Lung (tissue), 12 donors: ENCODE measurements around the gene DOK7. TPM values are rescaled to one million over a fixed set of nuclear protein-coding genes. Genes with fewer than 3 reads are reported as not detected.

Experiments
- ATAC-seq: fragments of 200-7000 bp; cut with Tn5 transposase; one replicate; pipeline ENCODE4 v1.9.1; 2020; ENCODE audit warnings: moderate number of reproducible peaks; ENCODE audit not compliant: insufficient read depth, low FRiP score
- DNase-seq, 3 donors: peaks; one replicate each; pipeline ENCODE4 v3.0.0-alpha.2; 2013 to 2017
- H3K27ac ChIP-seq, 2 donors: one replicate each; pipeline ENCODE4 v1.5.1; 2013; ENCODE audit warnings: mild to moderate bottlenecking in 2 of 2, moderate library complexity in 2 of 2, control low read depth in 1 of 2, inconsistent platforms in 1 of 2, low read depth in 1 of 2, low read length in 1 of 2
- H3K27me3 ChIP-seq, 3 donors: one replicate each; pipeline ENCODE4 v1.5.1; 2013; ENCODE audit warnings: low read length in 2 of 3; ENCODE audit not compliant: control insufficient read depth in 3 of 3, insufficient read depth in 3 of 3
- H3K36me3 ChIP-seq, 4 donors: one replicate each; pipeline ENCODE4 v1.5.1; 2013; ENCODE audit warnings: low read length in 4 of 4, mild to moderate bottlenecking in 1 of 4, moderate library complexity in 1 of 4; ENCODE audit not compliant: control insufficient read depth in 4 of 4, insufficient read depth in 4 of 4
- H3K4me1 ChIP-seq, 5 donors: one replicate each; pipeline ENCODE4 v1.5.1; 2013; ENCODE audit warnings: low read length in 5 of 5, mild to moderate bottlenecking in 2 of 5, moderate library complexity in 1 of 5; ENCODE audit not compliant: control insufficient read depth in 5 of 5, insufficient read depth in 5 of 5
- H3K4me3 ChIP-seq: one replicate; pipeline ENCODE4 v1.5.1; 2013; ENCODE audit warnings: mild to moderate bottlenecking, control low read depth, moderate library complexity
- H3K9ac ChIP-seq, 2 donors: one replicate each; pipeline ENCODE4 v1.5.1; 2013; ENCODE audit warnings: low read length in 2 of 2, control low read depth in 1 of 2; ENCODE audit not compliant: insufficient read depth in 1 of 2
- H3K9me3 ChIP-seq, 4 donors: one replicate each; pipeline ENCODE4 v1.5.1; 2013; ENCODE audit warnings: low read length in 3 of 4, mild to moderate bottlenecking in 1 of 4, moderate library complexity in 1 of 4; ENCODE audit not compliant: control insufficient read depth in 4 of 4, insufficient read depth in 3 of 4
- CTCF ChIP-seq: IDR thresholded peaks from 2 replicates; pipeline ENCODE4 v1.5.1; 2012; ENCODE audit warnings: mild to moderate bottlenecking; ENCODE audit errors: control extremely low read depth, extremely low read depth
- WGBS, 2 donors: extraction: QIAGEN DNeasy Blood & Tissue Kit; methylation state at CpG; one replicate each; pipeline ENCODE4 v1.1.7; 2013; 5-methylcytosine and 5-hydroxymethylcytosine counted together
- polyA plus RNA-seq, 2 donors: library from polyadenylated mRNA; stranded (reverse); fragments of 200-250 nt; gene quantifications; one replicate each; pipeline ENCODE4 v1.2.1, GENCODE V29; 2013
- total RNA-seq, 2 donors: library from RNA; depleted of rRNA in 1 of 2; stranded (reverse); fragments of >200 nt in 1 of 2; gene quantifications; one replicate each; pipeline ENCODE4 v1.2.1, GENCODE V29; 2014 to 2021
- donor health status: control.
- donor health status: control.
- donor health status: Bipolar disorder and iron deficiency.
- donor health status: healthy.
- donor health status: DM: yes; HTN: yes; CAD: no.

DOK7 gene
- total and polyA plus RNA-seq, 4 donors = 0.53 to 2.7 (median 1.4) TPM

- no peak for ATAC-seq
- 87 to 95% methylated on average over 5 of the region's 5 CpGs for WGBS, 2 donors
- H3K9ac ChIP-seq = no peak overlapping the region
- H3K36me3 ChIP-seq = no peaks in the 10 kb centered on the region
- DNase-seq = no peak
- no peak for TF ChIP-seq CTCF
- peaks cover 0 to 14% (median 0%) of the 10 kb centered on the region in 5 donors for H3K4me1 ChIP-seq
- peaks cover 0 to 3% (median 0%) of the 10 kb centered on the region in 3 donors for H3K27me3 ChIP-seq
- H3K4me3 ChIP-seq = no peak overlapping the region
- H3K9me3 ChIP-seq = peaks cover 0 to 8% (median 0%) of the 10 kb centered on the region in 4 donors
- H3K27ac ChIP-seq = peak overlapping the region; percentile 47 to 58
Observed at GRCh38 chr4:3460926-3461325, 2.2 kb upstream of the DOK7 start.

GRCh38 chr4:3461515-3462291, 1.4 kb upstream of the DOK7 start:
- 73 to 76% methylated on average over 25 of the region's 25 CpGs for WGBS, 2 donors
- DNase-seq = peak in 2 of 3 donors; percentile 42 to 57
- Histone ChIP-seq H3K9ac (no peak overlapping the region), H3K4me3 (no peak overlapping the region), H3K36me3 (no peaks in the 10 kb centered on the region), H3K27me3 (peaks cover 0 to 3% (median 0%) of the 10 kb centered on the region in 3 donors), H3K9me3 (peaks cover 0 to 5% (median 0%) of the 10 kb centered on the region in 4 donors), H3K27ac (peak overlapping the region; percentile 58), H3K4me1 (peaks cover 0 to 14% (median 0%) of the 10 kb centered on the region in 5 donors)
- peak; percentile 63 for ATAC-seq
- no peak for TF ChIP-seq CTCF

GRCh38 chr4:3462321-3462789, 751 bp upstream of the DOK7 start:
- H3K4me3 ChIP-seq = no peak overlapping the region
- ATAC-seq = no peak

More at GRCh38 chr4:3462321-3462789, 751 bp upstream of the DOK7 start:
- WGBS, 2 donors = 83 to 86% methylated on average over 10 of the region's 10 CpGs
- peak overlapping the region in 1 of 2 donors; percentile 58 for H3K27ac ChIP-seq
- no peak overlapping the region for H3K9ac ChIP-seq
- no peak for TF ChIP-seq CTCF
- peaks cover 0 to 14% (median 0%) of the 10 kb centered on the region in 5 donors for H3K4me1 ChIP-seq
- H3K9me3 ChIP-seq = peaks cover 0 to 5% (median 0%) of the 10 kb centered on the region in 4 donors
- peaks cover 0 to 3% (median 0%) of the 10 kb centered on the region in 3 donors for H3K27me3 ChIP-seq
- no peak for DNase-seq
- no peaks in the 10 kb centered on the region for H3K36me3 ChIP-seq
